NCI-H2196 (cell line): ENCODE data around the gene SLC15A5.
A peak's percentile ranks its signal among the peaks of the same experiment; 100 is the strongest.

Experiments used
- DNase-seq: peaks from one replicate; lab custom pipeline; 2025; ENCODE audit not compliant: unreplicated experiment; lab: John Stamatoyannopoulos, UW

Gene SLC15A5

GRCh38 chr12:16184681-16185080, 92.8 kb downstream of the SLC15A5 start:
- DNase-seq, result no peak

- no peak for DNase-seq
These were observed 93.9 kb downstream of the SLC15A5 start for GRCh38 chr12:16183541-16183940.

GRCh38 chr12:16175840-16176239, 101.6 kb downstream of the SLC15A5 start:
- DNase-seq, result no peak

GRCh38 chr12:16174282-16174681, 103.2 kb downstream of the SLC15A5 start:
- no peak for DNase-seq

GRCh38 chr12:16171348-16171747, 106.1 kb downstream of the SLC15A5 start:
- no peak for DNase-seq

GRCh38 chr12:16168078-16168477, 109.4 kb downstream of the SLC15A5 start:
- DNase-seq, result no peak

GRCh38 chr12:16166563-16167470, 110.7 kb downstream of the SLC15A5 start:
- no peak for DNase-seq

- peak; percentile 18 for DNase-seq
These were observed 112.0 kb downstream of the SLC15A5 start for GRCh38 chr12:16165506-16165905.

GRCh38 chr12:16163901-16164300, 113.6 kb downstream of the SLC15A5 start:
- no peak for DNase-seq

GRCh38 chr12:16163146-16163545, 114.3 kb downstream of the SLC15A5 start:
- DNase-seq, result no peak

- no peak for DNase-seq
These were observed 117.9 kb downstream of the SLC15A5 start for GRCh38 chr12:16159571-16159970.

- DNase-seq, result no peak
These were observed 119.4 kb downstream of the SLC15A5 start for GRCh38 chr12:16158050-16158449.

- DNase-seq, result no peak
These were observed 121.5 kb downstream of the SLC15A5 start for GRCh38 chr12:16155938-16156337.

GRCh38 chr12:16154990-16155389, 122.5 kb downstream of the SLC15A5 start:
- no peak for DNase-seq

- no peak for DNase-seq
These were observed 124.4 kb downstream of the SLC15A5 start for GRCh38 chr12:16152885-16153673.

- DNase-seq, result no peak
These were observed 127.2 kb downstream of the SLC15A5 start for GRCh38 chr12:16150276-16150675.

GRCh38 chr12:16148938-16149337, 128.5 kb downstream of the SLC15A5 start:
- DNase-seq, result no peak
